Liver (tissue), 9 donors: ENCODE data around the gene MTSS2. TPM values are rescaled to one million over a fixed set of nuclear protein-coding genes. Genes with fewer than 3 reads are reported as not detected.

Experiments
- DNase-seq: peaks from one replicate; pipeline ENCODE4 v3.0.0-alpha.2; 2017; ENCODE audit warnings: low spot score
- H3K27ac ChIP-seq, 2 donors: one replicate each; pipeline ENCODE4 v1.7.0; 2013; ENCODE audit warnings: inconsistent platforms in 2 of 2, low read length in 2 of 2, control low read depth in 1 of 2, low read depth in 1 of 2, mild to moderate bottlenecking in 1 of 2
- H3K27me3 ChIP-seq, 4 donors: one replicate each; pipeline versions ENCODE4 v1.6.1 to v1.7.0; 2013; ENCODE audit warnings: low read length in 3 of 4, inconsistent platforms in 1 of 4, mild to moderate bottlenecking in 1 of 4, moderate library complexity in 1 of 4; ENCODE audit not compliant: control insufficient read depth in 4 of 4, insufficient read depth in 4 of 4
- H3K36me3 ChIP-seq, 4 donors: one replicate each; pipeline versions ENCODE4 v1.6.1 to v1.7.0; 2013; ENCODE audit warnings: low read length in 3 of 4, mild to moderate bottlenecking in 3 of 4, low read depth in 1 of 4, moderate library complexity in 1 of 4; ENCODE audit not compliant: control insufficient read depth in 4 of 4, insufficient read depth in 3 of 4
- H3K4me1 ChIP-seq, 4 donors: one replicate each; pipeline versions ENCODE4 v1.6.1 to v1.7.0; 2013; ENCODE audit warnings: low read length in 3 of 4, mild to moderate bottlenecking in 3 of 4, moderate library complexity in 1 of 4; ENCODE audit not compliant: control insufficient read depth in 4 of 4, insufficient read depth in 4 of 4
- H3K4me3 ChIP-seq, 3 donors: one replicate each; pipeline versions ENCODE4 v1.6.1 to v1.7.0; 2013; ENCODE audit warnings: low read length in 3 of 3, control low read depth in 1 of 3, low read depth in 1 of 3, mild to moderate bottlenecking in 1 of 3
- H3K9ac ChIP-seq, 2 donors: one replicate each; pipeline ENCODE4 v1.7.0; 2013; ENCODE audit warnings: low read length in 2 of 2, mild to moderate bottlenecking in 2 of 2, moderate library complexity in 2 of 2, control low read depth in 1 of 2, low read depth in 1 of 2
- H3K9me3 ChIP-seq, 4 donors: one replicate each; pipeline versions ENCODE4 v1.6.1 to v1.7.0; 2013; ENCODE audit warnings: low read length in 3 of 4; ENCODE audit not compliant: control insufficient read depth in 4 of 4
- EGR1 ChIP-seq, 2 donors: IDR thresholded peaks; 2 replicates each; pipeline ENCODE4 v1.6.1; 2016 to 2018; ENCODE audit warnings: antibody characterized with exemption in 2 of 2, low read depth in 2 of 2
- FOXA1 ChIP-seq: IDR thresholded peaks from 2 replicates; pipeline ENCODE4 v1.6.1; 2016; ENCODE audit warnings: antibody characterized with exemption
- HNF4G ChIP-seq: IDR thresholded peaks from 2 replicates; pipeline ENCODE4 v1.6.1; 2016; ENCODE audit warnings: antibody characterized with exemption
- NR2F2 ChIP-seq: IDR thresholded peaks from 2 replicates; pipeline ENCODE4 v1.6.1; 2016; ENCODE audit warnings: antibody characterized with exemption
- RAD21 ChIP-seq, 2 donors: IDR thresholded peaks; 2 replicates each; pipeline ENCODE4 v1.6.1; 2016; ENCODE audit warnings: antibody characterized with exemption in 2 of 2, mild to moderate bottlenecking in 2 of 2
- RXRA ChIP-seq, 2 donors: IDR thresholded peaks; 2 replicates each; pipeline ENCODE4 v1.6.1; 2017 to 2018; ENCODE audit warnings: antibody characterized with exemption in 2 of 2, mild to moderate bottlenecking in 1 of 2
- SP1 ChIP-seq: IDR thresholded peaks from 2 replicates; pipeline ENCODE4 v1.6.1; 2018; ENCODE audit warnings: antibody characterized with exemption, mild to moderate bottlenecking
- TAF1 ChIP-seq: conservative IDR thresholded peaks from 2 replicates; pipeline ENCODE4 v1.6.1; 2016; ENCODE audit warnings: antibody characterized with exemption, mild to moderate bottlenecking
- WGBS: extraction: QIAGEN DNeasy Blood & Tissue Kit; methylation state at CpG from one replicate; pipeline ENCODE4 v1.1.7; 2013; 5-methylcytosine and 5-hydroxymethylcytosine counted together
- polyA plus RNA-seq, 2 donors: library from polyadenylated mRNA; stranded (reverse) in 1 of 2; unstranded in 1 of 2; fragments of 200-250 nt in 1 of 2; fragments of >200 nt in 1 of 2; fragmentation: Nextera tagmentation in 1 of 2; extraction: Ambion mirVana in 1 of 2; gene quantifications; one replicate each; pipeline versions ENCODE4 v1.2.1 to v1.2.3, GENCODE V29; 2013 to 2015
- total RNA-seq, 2 donors: library from RNA; depleted of rRNA; stranded (reverse); fragments of >200 nt; gene quantifications; one replicate each; pipeline ENCODE4 v1.2.3, GENCODE V29; 2014
- TF ChIP-seq, protein P1 (sequence below): IDR thresholded peaks from 2 replicates; pipeline ENCODE4 v1.6.1; 2016; ENCODE audit warnings: antibody characterized with exemption
- TF ChIP-seq, protein P2 (sequence below): fragments of 150-350 bp; IDR thresholded peaks from 2 replicates; pipeline ENCODE4 v1.5.1; 2017; ENCODE audit warnings: improper control_type of control experiment, low read depth, low read length; ENCODE audit not compliant: missing input control
- TF ChIP-seq, protein P3 (sequence below): IDR thresholded peaks from 2 replicates; pipeline ENCODE4 v1.6.1; 2016; ENCODE audit warnings: antibody characterized with exemption, mild to moderate bottlenecking
- donor health status: healthy.
- donor health status: healthy.
- donor health status: healthy.
- donor health status: healthy.
- donor health status: healthy.

MTSS2 gene
- total and polyA plus RNA-seq, 4 donors = 3.8 to 95.7 (median 35.9) TPM

DNA sequence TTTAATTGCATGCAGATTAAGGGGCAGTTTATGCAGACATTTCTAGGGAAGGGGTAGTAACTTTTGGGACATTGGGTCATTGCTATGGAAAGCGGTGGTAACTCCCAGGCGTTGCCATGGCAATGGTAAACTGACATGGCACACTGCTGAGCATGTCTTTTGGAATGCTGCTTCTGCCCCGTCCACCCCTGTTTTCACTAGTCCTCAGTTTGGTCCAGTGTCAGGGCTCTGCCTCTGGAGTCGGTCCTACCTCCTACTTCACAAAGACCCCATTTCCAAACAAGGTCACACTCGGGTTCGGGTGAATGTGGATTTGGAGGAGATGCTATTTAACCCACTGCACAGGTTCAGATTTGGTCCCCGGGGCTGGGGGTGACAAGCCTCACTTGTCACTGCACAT, 36.6 kb downstream of the MTSS2 start:
- Histone ChIP-seq H3K4me3 (no peak overlapping the region), H3K9me3 (no peaks in the 10 kb centered on the region), H3K4me1 (peaks cover 0 to 6% (median 3%) of the 10 kb centered on the region in 4 donors), H3K9ac (no peak overlapping the region), H3K27ac (no peak overlapping the region), H3K27me3 (no peaks in the 10 kb centered on the region), H3K36me3 (no peaks in the 10 kb centered on the region)
- DNase-seq = no peak
- TF ChIP-seq NR2F2 (no peak), RXRA (IDR thresholded peaks at IDR 0.05) (no peak), EGR1 (IDR thresholded peaks at IDR 0.05; ENCODE audit: low read depth in 2 of 2) (no peak)
- TF ChIP-seq, protein P1, sequence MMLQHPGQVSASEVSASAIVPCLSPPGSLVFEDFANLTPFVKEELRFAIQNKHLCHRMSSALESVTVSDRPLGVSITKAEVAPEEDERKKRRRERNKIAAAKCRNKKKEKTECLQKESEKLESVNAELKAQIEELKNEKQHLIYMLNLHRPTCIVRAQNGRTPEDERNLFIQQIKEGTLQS = no peak
- WGBS = 88% methylated on average over 7 of the region's 7 CpGs

DNA sequence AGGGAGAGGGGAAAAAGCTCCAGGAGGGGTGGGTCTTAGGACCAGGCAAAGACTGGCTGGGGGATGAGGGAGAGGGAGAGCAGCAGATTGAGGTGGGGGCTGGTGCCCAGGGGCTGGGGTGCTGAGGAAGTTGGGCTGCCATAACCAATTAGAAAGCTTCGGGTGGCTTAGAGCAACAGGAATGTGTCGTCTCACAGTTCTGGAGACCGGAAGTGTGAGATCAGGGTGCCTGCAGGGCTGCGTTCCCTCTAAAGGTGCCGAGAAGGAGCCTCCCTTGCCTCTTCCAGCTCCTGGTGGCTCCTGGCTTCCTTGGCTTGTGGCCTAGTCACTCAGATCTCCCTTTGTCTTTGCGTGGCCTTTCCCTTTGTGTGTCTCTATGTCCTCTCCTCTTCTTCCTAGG, 37.2 kb downstream of the MTSS2 start:
- Histone ChIP-seq H3K4me1 (no peaks in the 10 kb centered on the region), H3K4me3 (no peak overlapping the region), H3K9ac (no peak overlapping the region), H3K36me3 (no peaks in the 10 kb centered on the region), H3K27ac (no peak overlapping the region), H3K9me3 (no peaks in the 10 kb centered on the region), H3K27me3 (no peaks in the 10 kb centered on the region)
- 86% methylated on average over 6 of the region's 6 CpGs for WGBS
- DNase-seq = no peak
- TF ChIP-seq SP1 (no peak), RAD21 (IDR thresholded peaks at IDR 0.05) (no peak), TAF1 (no peak)
- TF ChIP-seq, protein P2, sequence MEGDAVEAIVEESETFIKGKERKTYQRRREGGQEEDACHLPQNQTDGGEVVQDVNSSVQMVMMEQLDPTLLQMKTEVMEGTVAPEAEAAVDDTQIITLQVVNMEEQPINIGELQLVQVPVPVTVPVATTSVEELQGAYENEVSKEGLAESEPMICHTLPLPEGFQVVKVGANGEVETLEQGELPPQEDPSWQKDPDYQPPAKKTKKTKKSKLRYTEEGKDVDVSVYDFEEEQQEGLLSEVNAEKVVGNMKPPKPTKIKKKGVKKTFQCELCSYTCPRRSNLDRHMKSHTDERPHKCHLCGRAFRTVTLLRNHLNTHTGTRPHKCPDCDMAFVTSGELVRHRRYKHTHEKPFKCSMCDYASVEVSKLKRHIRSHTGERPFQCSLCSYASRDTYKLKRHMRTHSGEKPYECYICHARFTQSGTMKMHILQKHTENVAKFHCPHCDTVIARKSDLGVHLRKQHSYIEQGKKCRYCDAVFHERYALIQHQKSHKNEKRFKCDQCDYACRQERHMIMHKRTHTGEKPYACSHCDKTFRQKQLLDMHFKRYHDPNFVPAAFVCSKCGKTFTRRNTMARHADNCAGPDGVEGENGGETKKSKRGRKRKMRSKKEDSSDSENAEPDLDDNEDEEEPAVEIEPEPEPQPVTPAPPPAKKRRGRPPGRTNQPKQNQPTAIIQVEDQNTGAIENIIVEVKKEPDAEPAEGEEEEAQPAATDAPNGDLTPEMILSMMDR = no peak
- TF ChIP-seq, protein P3, sequence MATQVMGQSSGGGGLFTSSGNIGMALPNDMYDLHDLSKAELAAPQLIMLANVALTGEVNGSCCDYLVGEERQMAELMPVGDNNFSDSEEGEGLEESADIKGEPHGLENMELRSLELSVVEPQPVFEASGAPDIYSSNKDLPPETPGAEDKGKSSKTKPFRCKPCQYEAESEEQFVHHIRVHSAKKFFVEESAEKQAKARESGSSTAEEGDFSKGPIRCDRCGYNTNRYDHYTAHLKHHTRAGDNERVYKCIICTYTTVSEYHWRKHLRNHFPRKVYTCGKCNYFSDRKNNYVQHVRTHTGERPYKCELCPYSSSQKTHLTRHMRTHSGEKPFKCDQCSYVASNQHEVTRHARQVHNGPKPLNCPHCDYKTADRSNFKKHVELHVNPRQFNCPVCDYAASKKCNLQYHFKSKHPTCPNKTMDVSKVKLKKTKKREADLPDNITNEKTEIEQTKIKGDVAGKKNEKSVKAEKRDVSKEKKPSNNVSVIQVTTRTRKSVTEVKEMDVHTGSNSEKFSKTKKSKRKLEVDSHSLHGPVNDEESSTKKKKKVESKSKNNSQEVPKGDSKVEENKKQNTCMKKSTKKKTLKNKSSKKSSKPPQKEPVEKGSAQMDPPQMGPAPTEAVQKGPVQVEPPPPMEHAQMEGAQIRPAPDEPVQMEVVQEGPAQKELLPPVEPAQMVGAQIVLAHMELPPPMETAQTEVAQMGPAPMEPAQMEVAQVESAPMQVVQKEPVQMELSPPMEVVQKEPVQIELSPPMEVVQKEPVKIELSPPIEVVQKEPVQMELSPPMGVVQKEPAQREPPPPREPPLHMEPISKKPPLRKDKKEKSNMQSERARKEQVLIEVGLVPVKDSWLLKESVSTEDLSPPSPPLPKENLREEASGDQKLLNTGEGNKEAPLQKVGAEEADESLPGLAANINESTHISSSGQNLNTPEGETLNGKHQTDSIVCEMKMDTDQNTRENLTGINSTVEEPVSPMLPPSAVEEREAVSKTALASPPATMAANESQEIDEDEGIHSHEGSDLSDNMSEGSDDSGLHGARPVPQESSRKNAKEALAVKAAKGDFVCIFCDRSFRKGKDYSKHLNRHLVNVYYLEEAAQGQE = no peak

DNA sequence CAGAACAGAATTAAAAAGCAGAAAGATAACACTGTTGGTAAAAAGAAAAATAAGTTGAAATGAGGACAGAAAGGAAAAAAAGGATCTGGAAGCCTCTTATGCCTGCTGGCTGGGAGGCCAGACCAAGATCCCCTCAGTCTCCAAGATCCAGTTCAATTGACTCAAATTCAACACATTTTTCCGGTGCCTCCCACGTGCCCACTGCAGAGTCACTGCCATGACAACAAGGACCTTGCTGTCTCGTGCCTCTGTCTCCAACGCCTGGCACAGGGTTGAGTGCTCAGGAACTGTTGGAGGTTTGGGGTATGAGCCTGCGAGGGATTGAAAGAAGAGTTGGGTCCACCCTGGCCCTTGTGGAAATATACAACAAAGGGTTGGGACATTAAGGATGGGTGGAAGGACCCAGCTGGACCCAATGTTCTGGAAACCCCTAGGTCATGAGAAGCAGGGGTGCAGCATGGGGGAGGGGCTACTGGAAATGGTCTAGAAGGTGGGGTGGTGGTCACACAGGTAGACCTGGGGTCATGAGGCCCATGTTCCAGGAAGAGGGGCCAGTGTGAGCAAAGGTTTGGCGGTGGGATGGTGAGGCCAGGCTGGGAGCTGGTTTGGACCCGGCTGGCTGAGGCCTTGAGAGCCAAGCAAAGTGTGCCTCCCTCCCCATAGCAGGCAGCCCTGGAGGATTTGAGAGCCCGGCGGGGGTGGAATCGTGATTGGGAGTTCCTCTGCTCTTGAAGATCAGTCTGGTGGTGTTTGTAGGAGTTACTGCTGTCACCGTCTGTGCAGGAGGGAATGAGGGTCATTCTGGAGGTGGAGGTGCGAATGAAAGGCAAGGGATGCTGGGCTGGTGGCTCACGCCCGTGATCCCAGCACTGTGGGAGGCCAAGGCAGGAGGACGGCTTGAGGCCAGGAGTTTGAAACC, 38.2 kb downstream of the MTSS2 start:
- Histone ChIP-seq H3K27me3 (no peaks in the 10 kb centered on the region), H3K4me1 (no peaks in the 10 kb centered on the region), H3K4me3 (no peak overlapping the region), H3K9me3 (no peaks in the 10 kb centered on the region), H3K36me3 (no peaks in the 10 kb centered on the region), H3K9ac (no peak overlapping the region), H3K27ac (no peak overlapping the region)
- TF ChIP-seq TAF1 (no peak), HNF4G (no peak), NR2F2 (no peak), FOXA1 (no peak)
- WGBS = 85% methylated on average over 15 of the region's 15 CpGs
- DNase-seq = no peak
